Measurements from ENCODE around the gene BORCS6. TPM values are rescaled to one million over a fixed set of nuclear protein-coding genes. Genes with fewer than 3 reads are reported as not detected.

Gene BORCS6
- total and polyA plus RNA-seq, 2 donors, result 8.5 to 11.4 TPM

Other genes with a start within 250 kb of the BORCS6 start
- gene GUCY2D, start 187.6 kb downstream of the BORCS6 start, total RNA-seq, result 0.05 TPM
- gene GUCY2D, start 187.6 kb downstream of the BORCS6 start, polyA plus RNA-seq, result 0.02 TPM
- 0.24 TPM for gene ALOX15B, start 151.1 kb downstream of the BORCS6 start, total RNA-seq
- 5.1 TPM for gene ALOX15B, start 151.1 kb downstream of the BORCS6 start, polyA plus RNA-seq
- gene ALOX12B, start 102.5 kb downstream of the BORCS6 start, total RNA-seq, result 0.42 TPM
- gene ALOX12B, start 102.5 kb downstream of the BORCS6 start, polyA plus RNA-seq, result 5.0 TPM
- gene ALOXE3, start 71.7 kb downstream of the BORCS6 start, total RNA-seq, result not detected
- gene ALOXE3, start 71.7 kb downstream of the BORCS6 start, polyA plus RNA-seq, result 1.2 TPM
- not detected for gene HES7, start 66.1 kb downstream of the BORCS6 start, total RNA-seq
- 0.75 TPM for gene HES7, start 66.1 kb downstream of the BORCS6 start, polyA plus RNA-seq
- gene PER1, start 37.8 kb downstream of the BORCS6 start, total RNA-seq, result 4.2 TPM
- 71.9 TPM for gene PER1, start 37.8 kb downstream of the BORCS6 start, polyA plus RNA-seq
- gene VAMP2, start 27.2 kb downstream of the BORCS6 start, total RNA-seq, result 7.4 TPM
- gene VAMP2, start 27.2 kb downstream of the BORCS6 start, polyA plus RNA-seq, result 73.9 TPM
- 71.6 TPM for gene TMEM107, start 13.8 kb downstream of the BORCS6 start, total RNA-seq
- 21.3 TPM for gene TMEM107, start 13.8 kb downstream of the BORCS6 start, polyA plus RNA-seq
- 58.8 TPM for gene AURKB, start 20.4 kb upstream of the BORCS6 start, total RNA-seq
- gene AURKB, start 20.4 kb upstream of the BORCS6 start, polyA plus RNA-seq, result 11.3 TPM
- gene CTC1, start 57.9 kb upstream of the BORCS6 start, total RNA-seq, result 12.0 TPM
- 55.8 TPM for gene CTC1, start 57.9 kb upstream of the BORCS6 start, polyA plus RNA-seq
- gene PFAS, start 59.1 kb upstream of the BORCS6 start, total RNA-seq, result 19.6 TPM
- 12.8 TPM for gene PFAS, start 59.1 kb upstream of the BORCS6 start, polyA plus RNA-seq
- 29.0 TPM for gene RANGRF, start 98.5 kb upstream of the BORCS6 start, total RNA-seq
- gene RANGRF, start 98.5 kb upstream of the BORCS6 start, polyA plus RNA-seq, result 51.3 TPM
- gene SLC25A35, start 105.2 kb upstream of the BORCS6 start, total RNA-seq, result 0.90 TPM
- gene SLC25A35, start 105.2 kb upstream of the BORCS6 start, polyA plus RNA-seq, result 8.5 TPM
- gene ARHGEF15, start 120.1 kb upstream of the BORCS6 start, total RNA-seq, result 0.71 TPM
- gene ARHGEF15, start 120.1 kb upstream of the BORCS6 start, polyA plus RNA-seq, result 6.1 TPM
- not detected for gene ODF4, start 149.7 kb upstream of the BORCS6 start, total RNA-seq
- gene ODF4, start 149.7 kb upstream of the BORCS6 start, polyA plus RNA-seq, result 0.05 TPM
- gene RPL26, start 193.0 kb upstream of the BORCS6 start, total RNA-seq, result 5,303 TPM
- gene RPL26, start 193.0 kb upstream of the BORCS6 start, polyA plus RNA-seq, result 6,011 TPM
- not detected for gene RNF222, start 207.6 kb upstream of the BORCS6 start, total RNA-seq
- 0.34 TPM for gene RNF222, start 207.6 kb upstream of the BORCS6 start, polyA plus RNA-seq
- 17.8 TPM for gene NDEL1, start 245.7 kb upstream of the BORCS6 start, total RNA-seq
- gene NDEL1, start 245.7 kb upstream of the BORCS6 start, polyA plus RNA-seq, result 24.4 TPM